GM12878 (cell line): Measurements from ENCODE around the gene CEACAM5. TPM values are rescaled to one million over a fixed set of nuclear protein-coding genes. Genes with fewer than 3 reads are reported as not detected.

ENCODE experiments used
- ATAC-seq: fragments of 200-7000 bp; cut with Tn5 transposase; 3 replicates; pipeline ENCODE4 v1.9.1; 2020; ENCODE audit warnings: mild to moderate bottlenecking, moderate library complexity
- BruUV-seq: library from RNA; stranded (reverse); fragments of 400-500 nt; replicated peaks from 2 replicates; lab custom pipeline; 2021; lab: Mats Ljungman, UMichigan
- CTCF ChIA-PET: fragments of 300-600 bp; sonication (Branson Sonifier 250); formaldehyde crosslinking; extraction: SDS; loops from one replicate; lab custom pipeline; 2021; ENCODE audit warnings: inconsistent platforms; lab: Yijun Ruan, JAX
- POLR2A ChIA-PET: fragments of 350-600 bp; formaldehyde crosslinking; extraction: SDS; loops from one replicate; lab custom pipeline; 2021; ENCODE audit warnings: inconsistent platforms; lab: Charles Lee
- RAD21 ChIA-PET: fragments of 300-600 bp; sonication (Branson Sonifier 250); formaldehyde crosslinking; loops from one replicate; lab custom pipeline; 2023; ENCODE audit warnings: antibody characterized with exemption; ENCODE audit not compliant: unreplicated experiment; lab: Charles Lee
- SMC1A ChIA-PET: fragments of 300-600 bp; sonication (Branson Sonifier 250); formaldehyde crosslinking; loops from one replicate; lab custom pipeline; 2023; ENCODE audit not compliant: unreplicated experiment, uncharacterized antibody; lab: Charles Lee
- DNase-seq: peaks from one replicate; pipeline ENCODE4 v3.0.0-alpha.2; 2011; ENCODE audit warnings: low read depth, low spot score
- FAIRE-seq: peaks from 3 replicates; lab custom pipeline; 2011; peaks lifted over from hg19 to GRCh38; lab: Jason Lieb, UNC
- H2AFZ ChIP-seq: 2 replicates; pipeline ENCODE4 v1.6.0; 2011; ENCODE audit warnings: low read depth, low read length, control low read depth; ENCODE audit not compliant: control insufficient read depth
- H3K27ac ChIP-seq: 2 replicates; pipeline ENCODE4 v1.5.1; 2011; ENCODE audit warnings: control low read depth; ENCODE audit not compliant: control insufficient read depth, insufficient read depth
- H3K27me3 ChIP-seq, 2 experiments: replicated peaks in 1 of 2; 2 replicates each; pipeline versions ENCODE4 v1.6.0 to v1.6.1; 2011; ENCODE audit warnings: low read length in 1 of 2; ENCODE audit not compliant: control insufficient read depth in 2 of 2, insufficient read depth in 2 of 2
- H3K36me3 ChIP-seq, 2 experiments: 2 replicates each; pipeline ENCODE4 v1.5.1; 2011; ENCODE audit warnings: low read length in 1 of 2; ENCODE audit not compliant: control insufficient read depth in 2 of 2, insufficient read depth in 2 of 2
- H3K4me1 ChIP-seq: 2 replicates; pipeline ENCODE4 v1.6.1; 2011; ENCODE audit warnings: mild to moderate bottlenecking, low read length, moderate library complexity, mixed read lengths; ENCODE audit not compliant: control insufficient read depth, insufficient read depth
- H3K4me2 ChIP-seq: 2 replicates; pipeline ENCODE4 v1.6.0; 2011; ENCODE audit warnings: control low read depth; ENCODE audit not compliant: control insufficient read depth, insufficient read depth
- H3K4me3 ChIP-seq: fragments of 200-600 bp; sonication (generic); 2 replicates; pipeline ENCODE4 v1.5.1; 2016
- H3K79me2 ChIP-seq: 2 replicates; pipeline ENCODE4 v1.6.0; 2011; ENCODE audit warnings: low read length; ENCODE audit not compliant: control insufficient read depth, insufficient read depth
- H3K9ac ChIP-seq: 2 replicates; pipeline ENCODE4 v1.8.0; 2011; ENCODE audit warnings: low read length, control low read depth, mixed read lengths; ENCODE audit not compliant: control insufficient read depth, insufficient read depth
- H3K9me3 ChIP-seq: replicated peaks from 3 replicates; pipeline ENCODE4 v1.5.1; 2011; ENCODE audit warnings: mild to moderate bottlenecking, low read length; ENCODE audit not compliant: control insufficient read depth, insufficient read depth
- H4K20me1 ChIP-seq: 2 replicates; pipeline ENCODE4 v1.6.0; 2011; ENCODE audit not compliant: control insufficient read depth, insufficient read depth
- BHLHE40 ChIP-seq, 2 experiments: fragments of 450-650 bp in 1 of 2; IDR thresholded peaks; 2 replicates each; pipeline ENCODE4 v1.6.1; 2011 to 2017; ENCODE audit warnings: low read depth in 2 of 2, borderline replicate concordance in 1 of 2, improper control_type of control experiment in 1 of 2, low read length in 1 of 2, mild to moderate bottlenecking in 1 of 2
- CHD4 ChIP-seq: fragments of 200-600 bp; sonication (generic); IDR thresholded peaks from 2 replicates; pipeline ENCODE4 v1.6.1; 2016; ENCODE audit warnings: mild to moderate bottlenecking
- FOXM1 ChIP-seq: IDR thresholded peaks from 2 replicates; pipeline ENCODE4 v1.6.1; 2012; ENCODE audit warnings: low read depth, mild to moderate bottlenecking, inconsistent platforms, low read length, moderate library complexity
- GATAD2B ChIP-seq: fragments of 450-650 bp; conservative IDR thresholded peaks from 2 replicates; pipeline ENCODE4 v1.6.1; 2017; ENCODE audit warnings: low read depth, mild to moderate bottlenecking, moderate library complexity
- HDAC2 ChIP-seq: fragments of 200-600 bp; sonication (generic); IDR thresholded peaks from 2 replicates; pipeline ENCODE4 v1.6.1; 2017
- NFIC ChIP-seq: IDR thresholded peaks from 2 replicates; pipeline ENCODE4 v1.6.1; 2012; ENCODE audit warnings: low read depth, mild to moderate bottlenecking, inconsistent platforms, low read length, moderate library complexity
- PAX5 ChIP-seq: IDR thresholded peaks from 2 replicates; pipeline ENCODE4 v1.6.1; 2011; ENCODE audit warnings: low read depth, low read length, borderline replicate concordance
- RAD21 ChIP-seq: IDR thresholded peaks from 2 replicates; pipeline ENCODE4 v1.6.1; 2011; ENCODE audit warnings: mild to moderate bottlenecking, low read depth, low read length, moderate library complexity; ENCODE audit not compliant: insufficient read depth
- WGBS: methylation state at CpG from one replicate; pipeline ENCODE4 v1.1.6; 2016; ENCODE audit warnings: low lambda C conversion rate; ENCODE audit not compliant: insufficient replicate concordance, insufficient coverage; ENCODE audit errors: missing lambda C conversion rate; 5-methylcytosine and 5-hydroxymethylcytosine counted together
- in situ Hi-C: fragments of 300-500 bp; cut with MboI; formaldehyde crosslinking; loops from 9 replicates; pipeline ENCODE4 v1.14.3; 2018; ENCODE audit warnings: mixed read lengths
- intact Hi-C: fragments of 100-400 bp; cut with micrococcal nuclease; formaldehyde crosslinking; loops from one replicate; pipeline ENCODE4 v1.14.2; 2022; ENCODE audit not compliant: unreplicated experiment
- polyA plus RNA-seq, 11 experiments: library from polyadenylated mRNA; depleted of rRNA in 4 of 11; unstranded in 6 of 11; stranded (reverse) in 5 of 11; fragments of >200 nt; fragmentation: Nextera tagmentation in 4 of 11; fragmentation: Illumina TruSeq in 1 of 11; extraction: Ambion mirVana in 4 of 11; extraction: Trizol in 1 of 11; gene quantifications; 1 replicate in 1 of 11; 2 replicates in 10 of 11; pipeline versions ENCODE4 v1.2.1 to v1.2.3, GENCODE V29; 2011 to 2016; ENCODE audit warnings: inconsistent platforms in 2 of 11, missing spikeins in 2 of 11, low read depth in 1 of 11
- total RNA-seq, 4 experiments: library from RNA; depleted of rRNA in 3 of 4; stranded (reverse); fragments of >200 nt in 3 of 4; fragmentation: Illumina TruSeq in 1 of 4; extraction: Trizol in 1 of 4; gene quantifications; 2 replicates each; pipeline versions ENCODE4 v1.2.1 to v1.2.3, GENCODE V29; 2013 to 2021
- TF ChIP-seq, protein P1 (sequence below): fragments of 450-650 bp; IDR thresholded peaks from 2 replicates; pipeline ENCODE4 v1.6.1; 2018; ENCODE audit warnings: mild to moderate bottlenecking, low read depth, moderate library complexity; ENCODE audit not compliant: partially characterized antibody

Gene CEACAM5
- total and polyA plus RNA-seq, 10 of the 15 experiments (the other 5 are each of a cell fraction or from before 2014, with no cell fraction given), result 0.38 TPM; not detected in 9

DNA sequence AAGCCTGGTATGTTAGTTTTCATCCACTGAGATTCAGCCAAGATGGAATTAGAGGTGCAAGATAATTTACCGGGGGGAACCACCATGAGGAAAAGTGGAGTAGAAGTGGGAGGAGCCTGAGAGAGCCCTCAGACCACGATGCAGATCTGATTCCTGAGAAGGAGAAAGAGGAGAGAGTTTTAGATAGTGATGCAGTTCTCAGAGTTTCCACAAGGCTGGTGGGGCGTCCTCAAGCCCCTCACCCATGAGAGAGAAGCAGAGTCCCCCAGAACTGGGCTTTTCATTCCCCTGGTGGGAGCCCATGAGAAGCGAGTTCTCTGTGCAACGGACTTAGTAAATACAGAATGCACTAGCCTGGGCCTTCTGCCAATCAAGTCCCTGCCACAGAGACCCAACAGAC, 18.1 kb downstream of the CEACAM5 start:
- no TSS peak for BruUV-seq
- intact Hi-C loops, result no loop called here
- FAIRE-seq, result no peak

DNA sequence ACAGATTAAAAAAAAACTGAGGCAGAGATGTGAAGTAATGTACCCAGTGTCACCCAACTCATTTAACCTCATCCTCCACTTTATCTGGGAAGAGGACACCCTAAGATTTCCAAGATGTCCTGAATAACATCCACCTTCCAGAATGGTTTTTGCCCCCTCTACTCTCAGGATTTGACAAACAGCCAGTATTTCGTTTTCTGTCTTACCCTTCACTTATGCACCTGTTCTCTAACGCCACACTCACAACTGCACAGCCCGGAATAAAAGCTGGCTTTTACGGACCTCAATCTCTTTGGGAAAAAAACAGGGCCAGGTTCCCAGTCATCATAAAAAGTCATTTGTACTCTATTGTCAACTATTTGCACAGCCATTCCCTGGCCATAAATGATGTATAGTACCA, 25.7 kb downstream of the CEACAM5 start:
- FAIRE-seq (no peak), DNase-seq (no peak), ATAC-seq (no peak)
- Histone ChIP-seq H3K4me2 (no peak overlapping the region), H3K27ac (no peak overlapping the region), H3K9me3 (no peaks in the 10 kb centered on the region), H3K79me2 (no peaks in the 10 kb centered on the region), H3K36me3 (no peaks in the 10 kb centered on the region), H4K20me1 (no peaks in the 10 kb centered on the region), H2AFZ (no peak overlapping the region), H3K9ac (no peak overlapping the region), H3K27me3 (no peaks in the 10 kb centered on the region; a peak in 2 of 4 replicates), H3K4me1 (no peaks in the 10 kb centered on the region), H3K4me3 (no peak overlapping the region)
- TF ChIP-seq BHLHE40 (IDR thresholded peaks at IDR 0.05; ENCODE audit: borderline replicate concordance in 1 of 2, low read depth in 2 of 2, low read length in 1 of 2) (no peak), HDAC2 (no peak), CHD4 (no peak), FOXM1 (no peak), PAX5 (no peak), GATAD2B (no peak)
- TF ChIP-seq, protein P1, sequence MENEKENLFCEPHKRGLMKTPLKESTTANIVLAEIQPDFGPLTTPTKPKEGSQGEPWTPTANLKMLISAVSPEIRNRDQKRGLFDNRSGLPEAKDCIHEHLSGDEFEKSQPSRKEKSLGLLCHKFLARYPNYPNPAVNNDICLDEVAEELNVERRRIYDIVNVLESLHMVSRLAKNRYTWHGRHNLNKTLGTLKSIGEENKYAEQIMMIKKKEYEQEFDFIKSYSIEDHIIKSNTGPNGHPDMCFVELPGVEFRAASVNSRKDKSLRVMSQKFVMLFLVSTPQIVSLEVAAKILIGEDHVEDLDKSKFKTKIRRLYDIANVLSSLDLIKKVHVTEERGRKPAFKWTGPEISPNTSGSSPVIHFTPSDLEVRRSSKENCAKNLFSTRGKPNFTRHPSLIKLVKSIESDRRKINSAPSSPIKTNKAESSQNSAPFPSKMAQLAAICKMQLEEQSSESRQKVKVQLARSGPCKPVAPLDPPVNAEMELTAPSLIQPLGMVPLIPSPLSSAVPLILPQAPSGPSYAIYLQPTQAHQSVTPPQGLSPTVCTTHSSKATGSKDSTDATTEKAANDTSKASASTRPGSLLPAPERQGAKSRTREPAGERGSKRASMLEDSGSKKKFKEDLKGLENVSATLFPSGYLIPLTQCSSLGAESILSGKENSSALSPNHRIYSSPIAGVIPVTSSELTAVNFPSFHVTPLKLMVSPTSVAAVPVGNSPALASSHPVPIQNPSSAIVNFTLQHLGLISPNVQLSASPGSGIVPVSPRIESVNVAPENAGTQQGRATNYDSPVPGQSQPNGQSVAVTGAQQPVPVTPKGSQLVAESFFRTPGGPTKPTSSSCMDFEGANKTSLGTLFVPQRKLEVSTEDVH, result no peak
- WGBS, result 39% methylated on average over 4 of the region's 4 CpGs
- BruUV-seq, result no TSS peak
- intact Hi-C loops (no loop called here), in situ Hi-C loops (no loop called here)
- SMC1A ChIA-PET, result no interaction called here
- CTCF ChIA-PET, result interaction anchor here (1.1 kb wide), 1 partner anchor 20 kb away, joined by 3 read pairs; no protein-coding TSS in a partner anchor
- RAD21 ChIA-PET, result no interaction called here
- POLR2A ChIA-PET, result no interaction called here

More for the DNA sequence above, 18.1 kb downstream of the CEACAM5 start:
- SMC1A ChIA-PET, result no interaction called here
- WGBS, result 17% methylated on average over 5 of the region's 5 CpGs
- no peaks in the 10 kb centered on the region for H4K20me1 ChIP-seq
- no peak for TF ChIP-seq NFIC
- no peak for TF ChIP-seq RAD21
- H3K27me3 ChIP-seq, result no peaks in the 10 kb centered on the region; a peak in 2 of 4 replicates
- H3K9ac ChIP-seq, result no peak overlapping the region
- in situ Hi-C loops, result no loop called here
- no peak overlapping the region for H2AFZ ChIP-seq
- CTCF ChIA-PET, result interaction anchor here (1.0 kb wide), 1 partner anchor 20 kb away, joined by 3 read pairs; no protein-coding TSS in a partner anchor
- no peaks in the 10 kb centered on the region for H3K4me1 ChIP-seq
- RAD21 ChIA-PET, result no interaction called here
- ATAC-seq (no peak), DNase-seq (no peak)
- POLR2A ChIA-PET, result no interaction called here
- no peaks in the 10 kb centered on the region for H3K36me3 ChIP-seq
- H3K27ac ChIP-seq, result no peak overlapping the region
- H3K4me3 ChIP-seq, result no peak overlapping the region
- H3K79me2 ChIP-seq, result no peaks in the 10 kb centered on the region
- no peaks in the 10 kb centered on the region for H3K9me3 ChIP-seq
- H3K4me2 ChIP-seq, result no peak overlapping the region
